Coronary artery (tissue), 2 donors: ENCODE results near the gene SHC1.

Experiments used
- DNase-seq: peaks from one replicate; pipeline ENCODE4 v3.0.0-alpha.2; 2017; ENCODE audit warnings: low spot score
- H3K27ac ChIP-seq, 2 donors: fragments of 200-600 bp; sonication (generic); one replicate each; pipeline ENCODE4 v1.5.1; 2016 to 2019
- H3K4me3 ChIP-seq: fragments of 200-600 bp; sonication (generic); 2 replicates; pipeline ENCODE4 v1.5.1; 2016; ENCODE audit warnings: mild to moderate bottlenecking, moderate library complexity
- CTCF ChIP-seq: fragments of 200-600 bp; sonication (generic); IDR thresholded peaks from one replicate; pipeline ENCODE4 v1.5.1; 2019; ENCODE audit warnings: antibody characterized with exemption

The SHC1 gene

GRCh38 chr1:154961207-154962155 is 9.1 kb downstream of the SHC1 start, which contains the start of gene PYGO2:
PYGO2 (minus strand) TSS chr1:154961782; CDS start chr1:154961576, 206 bp downstream.
- peak; percentile 90 for DNase-seq
- H3K27ac ChIP-seq, result peak within 1 kb of the TSS; percentile 97
- peak; percentile 35 for TF ChIP-seq CTCF
- H3K4me3 ChIP-seq, result peak within 1 kb of the TSS; percentile 78

- H3K27ac ChIP-seq, result peak overlapping the region; percentile 97
- H3K4me3 ChIP-seq, result peak overlapping the region; percentile 78
- no peak for TF ChIP-seq CTCF
- no peak for DNase-seq
Observed at GRCh38 chr1:154960446-154961136, 10.0 kb downstream of the SHC1 start.

- no peak for TF ChIP-seq CTCF
- Histone ChIP-seq H3K4me3 (no peak overlapping the region), H3K27ac (peak overlapping the region in 1 of 2 donors; percentile 25)
- DNase-seq, result no peak
Observed at GRCh38 chr1:154959426-154959780, 11.1 kb downstream of the SHC1 start.

- no peak for TF ChIP-seq CTCF
- DNase-seq, result no peak
- Histone ChIP-seq H3K4me3 (no peak overlapping the region), H3K27ac (peak overlapping the region in 1 of 2 donors; percentile 25)
Observed at GRCh38 chr1:154958681-154959425, 11.7 kb downstream of the SHC1 start.

GRCh38 chr1:154958036-154958435 is 12.5 kb downstream of the SHC1 start:
- TF ChIP-seq CTCF, result no peak
- DNase-seq, result no peak
- Histone ChIP-seq H3K27ac (no peak overlapping the region), H3K4me3 (no peak overlapping the region)

- Histone ChIP-seq H3K27ac (peak overlapping the region; percentile 80 to 84), H3K4me3 (peak overlapping the region; percentile 72)
- no peak for DNase-seq
- no peak for TF ChIP-seq CTCF
Observed at GRCh38 chr1:154957091-154957657, 13.4 kb downstream of the SHC1 start.
